Upper lobe of left lung (tissue), 4 donors: ENCODE results near the gene SLC5A2.
"Not testable (repeated sequence)": the region's sequence is repeated elsewhere in the genome, so short reads cannot be mapped to it uniquely, and the experiment has no call there.

Source experiments
- CTCF ChIP-seq, 6 experiments: fragments of 450-650 bp in 4 of 6; fragments of 200-600 bp in 2 of 6; sonication (generic) in 2 of 6; IDR thresholded peaks; one replicate each; pipeline ENCODE4 v1.5.1; 2016 to 2019; ENCODE audit warnings: antibody characterized with exemption in 6 of 6
- EP300 ChIP-seq, 4 donors: sonication (generic); formaldehyde crosslinking; IDR thresholded peaks; one replicate each; pipeline ENCODE4 v1.5.1; 2017; ENCODE audit warnings: antibody characterized with exemption in 4 of 4, control low read depth in 2 of 4
- POLR2A ChIP-seq, 4 donors: fragments of 450-650 bp; IDR thresholded peaks; one replicate each; pipeline ENCODE4 v1.5.1; 2016 to 2017; ENCODE audit warnings: antibody characterized with exemption in 4 of 4, mild to moderate bottlenecking in 2 of 4

- TF ChIP-seq POLR2A, CTCF, EP300 (IDR thresholded peaks at IDR 0.05): not testable (repeated sequence)
Observed at GRCh38 chr16:31503555-31503954, 20.6 kb downstream of the SLC5A2 start.
